DND-41 (cell line): ENCODE results near the gene KRTDAP.

Source experiments
- CTCF ChIP-seq: IDR thresholded peaks from 2 replicates; pipeline ENCODE4 v1.5.1; 2012; ENCODE audit warnings: borderline replicate concordance, low read length, moderate library complexity, mild to moderate bottlenecking; ENCODE audit not compliant: poor library complexity, severe bottlenecking; ENCODE audit errors: extremely low read depth
- EZH2 ChIP-seq: IDR thresholded peaks from 3 replicates; pipeline ENCODE4 v1.6.1; 2012; ENCODE audit warnings: borderline replicate concordance, low read depth, mild to moderate bottlenecking, moderate library complexity, low read length, inconsistent platforms; ENCODE audit not compliant: severe bottlenecking

GRCh38 chr19:35455616-35456201, 34.6 kb downstream of the KRTDAP start:
- TF ChIP-seq CTCF = no peak
- no peak for TF ChIP-seq EZH2
